ENCODE results near the gene ZBTB7A. TPM values are rescaled to one million over a fixed set of nuclear protein-coding genes. Genes with fewer than 3 reads are reported as not detected.

The ZBTB7A gene
- total RNA-seq, 1 experiment from 2014 or later, result 49.5 TPM

DNA sequence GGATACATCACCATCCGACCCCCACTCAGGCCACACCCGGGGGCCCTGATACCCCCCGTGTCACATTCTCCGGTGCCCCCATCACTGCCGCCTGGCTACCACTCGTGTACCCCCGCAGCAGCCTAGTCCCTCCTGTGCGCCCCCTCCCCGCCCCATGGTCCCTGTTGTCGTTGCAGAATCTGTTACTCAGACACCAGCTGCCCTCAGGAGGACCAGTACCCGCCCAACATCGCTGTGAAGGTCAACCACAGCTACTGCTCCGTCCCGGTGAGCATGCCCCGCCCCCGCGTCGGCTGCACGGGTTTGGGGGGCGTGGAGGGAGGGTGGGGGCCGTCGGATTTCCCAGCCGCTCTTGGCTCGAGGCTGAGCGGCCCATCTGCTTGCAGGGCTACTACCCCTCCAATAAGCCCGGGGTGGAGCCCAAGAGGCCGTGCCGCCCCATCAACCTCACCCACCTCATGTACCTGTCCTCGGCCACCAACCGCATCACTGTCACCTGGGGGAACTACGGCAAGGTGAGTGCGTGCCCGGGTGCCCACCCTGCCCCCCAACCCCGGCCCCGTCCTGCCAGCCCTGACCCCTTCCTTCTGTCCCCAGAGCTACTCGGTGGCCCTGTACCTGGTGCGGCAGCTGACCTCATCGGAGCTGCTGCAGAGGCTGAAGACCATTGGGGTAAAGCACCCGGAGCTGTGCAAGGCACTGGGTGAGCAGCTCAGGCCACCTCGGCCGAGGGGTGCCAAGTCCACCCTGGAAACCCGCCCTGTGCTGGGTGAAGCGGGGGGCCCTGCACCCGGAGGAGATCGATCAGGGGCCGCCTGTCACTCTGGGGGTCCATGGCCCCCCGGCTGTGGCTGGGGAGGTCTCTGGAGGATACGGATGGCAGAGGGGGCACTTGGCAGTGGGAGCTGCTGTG, 38.1 kb downstream of the ZBTB7A start:
- POLR2A ChIA-PET, result no interaction called here
- Histone ChIP-seq H3K4me2 (ENCODE audit: low read length) (no peak overlapping the region), H3K27ac (ENCODE audit: low read depth, low read length) (no peak overlapping the region), H2AFZ (ENCODE audit: low read depth, low read length, poor library complexity, severe bottlenecking) (no peak overlapping the region), H3K79me2 (ENCODE audit: insufficient read depth, low read length) (peaks cover 4% of the 10 kb centered on the region; the same call in 1 of the 2 replicates), H3K36me3 (ENCODE audit: control insufficient read depth in 1 of 2, insufficient read depth in 2 of 2, low read length in 2 of 2) (peaks cover 4 to 8% of the 10 kb centered on the region in 2 experiments), H3K9ac (ENCODE audit: low read length) (no peak overlapping the region), H3K9me2 (ENCODE audit: insufficient read depth) (no peaks in the 10 kb centered on the region), H3K9me3 (ENCODE audit: control insufficient read depth in 1 of 2, insufficient read depth in 1 of 2, low read depth in 1 of 2, low read length in 2 of 2) (no peaks in the 10 kb centered on the region), H3K4me3 (replicated peaks in 1 of 2; ENCODE audit: low read depth in 1 of 2, low read length in 2 of 2) (no peak overlapping the region), H3K4me1 (ENCODE audit: control insufficient read depth in 1 of 2, insufficient read depth in 2 of 2, low read length in 2 of 2) (no peaks in the 10 kb centered on the region), H4K20me1 (ENCODE audit: insufficient read depth) (no peaks in the 10 kb centered on the region), H3K27me3 (ENCODE audit: insufficient read depth, low read length) (no peaks in the 10 kb centered on the region)
- no TSS peak for BruUV-seq (replicated peaks)
- CTCF ChIA-PET, result no interaction called here
- ATAC-seq (no peak), DNase-seq (ENCODE audit: low read depth, low spot score) (no peak)
- RAD21 ChIA-PET (ENCODE audit: low non-redundant PET in 1 of 2, low total read pairs in 2 of 2, uncharacterized antibody in 2 of 2, unreplicated experiment in 2 of 2), result no interaction called here
- intact Hi-C loops (cut with micrococcal nuclease), result no loop called here
- no peak for TF ChIP-seq ZFX (IDR thresholded peaks at IDR 0.05)
- no peak for TF ChIP-seq CEBPB (IDR thresholded peaks at IDR 0.05; ENCODE audit: low read depth)
- no peak for TF ChIP-seq ZBTB33 (IDR thresholded peaks at IDR 0.05; ENCODE audit: extremely low read depth, insufficient replicate concordance, low read length)
- TF ChIP-seq, protein P1, sequence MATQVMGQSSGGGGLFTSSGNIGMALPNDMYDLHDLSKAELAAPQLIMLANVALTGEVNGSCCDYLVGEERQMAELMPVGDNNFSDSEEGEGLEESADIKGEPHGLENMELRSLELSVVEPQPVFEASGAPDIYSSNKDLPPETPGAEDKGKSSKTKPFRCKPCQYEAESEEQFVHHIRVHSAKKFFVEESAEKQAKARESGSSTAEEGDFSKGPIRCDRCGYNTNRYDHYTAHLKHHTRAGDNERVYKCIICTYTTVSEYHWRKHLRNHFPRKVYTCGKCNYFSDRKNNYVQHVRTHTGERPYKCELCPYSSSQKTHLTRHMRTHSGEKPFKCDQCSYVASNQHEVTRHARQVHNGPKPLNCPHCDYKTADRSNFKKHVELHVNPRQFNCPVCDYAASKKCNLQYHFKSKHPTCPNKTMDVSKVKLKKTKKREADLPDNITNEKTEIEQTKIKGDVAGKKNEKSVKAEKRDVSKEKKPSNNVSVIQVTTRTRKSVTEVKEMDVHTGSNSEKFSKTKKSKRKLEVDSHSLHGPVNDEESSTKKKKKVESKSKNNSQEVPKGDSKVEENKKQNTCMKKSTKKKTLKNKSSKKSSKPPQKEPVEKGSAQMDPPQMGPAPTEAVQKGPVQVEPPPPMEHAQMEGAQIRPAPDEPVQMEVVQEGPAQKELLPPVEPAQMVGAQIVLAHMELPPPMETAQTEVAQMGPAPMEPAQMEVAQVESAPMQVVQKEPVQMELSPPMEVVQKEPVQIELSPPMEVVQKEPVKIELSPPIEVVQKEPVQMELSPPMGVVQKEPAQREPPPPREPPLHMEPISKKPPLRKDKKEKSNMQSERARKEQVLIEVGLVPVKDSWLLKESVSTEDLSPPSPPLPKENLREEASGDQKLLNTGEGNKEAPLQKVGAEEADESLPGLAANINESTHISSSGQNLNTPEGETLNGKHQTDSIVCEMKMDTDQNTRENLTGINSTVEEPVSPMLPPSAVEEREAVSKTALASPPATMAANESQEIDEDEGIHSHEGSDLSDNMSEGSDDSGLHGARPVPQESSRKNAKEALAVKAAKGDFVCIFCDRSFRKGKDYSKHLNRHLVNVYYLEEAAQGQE (IDR thresholded peaks at IDR 0.05; ENCODE audit: low read depth), result no peak
- no peak for TF ChIP-seq SP1 (IDR thresholded peaks at IDR 0.05; ENCODE audit: low read depth)
- TF ChIP-seq POLR2AphosphoS5 (IDR thresholded peaks at IDR 0.05; ENCODE audit: low read depth, low read length), result no peak
- TF ChIP-seq ATF3 (IDR thresholded peaks at IDR 0.05), result no peak
- TF ChIP-seq MAX (IDR thresholded peaks at IDR 0.05), result no peak
- no peak for TF ChIP-seq SIN3A (IDR thresholded peaks at IDR 0.05; ENCODE audit: low read depth)
- no peak for TF ChIP-seq TCF7L2 (IDR thresholded peaks at IDR 0.05; ENCODE audit: borderline replicate concordance, extremely low read depth, insufficient read depth, insufficient read length)
- no peak for TF ChIP-seq YY1 (IDR thresholded peaks at IDR 0.05; ENCODE audit: extremely low read depth, insufficient replicate concordance, low read depth, low read length)
- no peak for TF ChIP-seq ELF1 (IDR thresholded peaks at IDR 0.05; ENCODE audit: borderline replicate concordance, low read depth)
- TF ChIP-seq POLR2A (IDR thresholded peaks at IDR 0.05; ENCODE audit: borderline replicate concordance, extremely low read depth, insufficient read depth, insufficient read length), result no peak
- no peak for TF ChIP-seq CBX3 (IDR thresholded peaks at IDR 0.05; ENCODE audit: low read depth)
